Measurements from ENCODE around the gene PDE4B.
"Not testable (repeated sequence)": the region's sequence is repeated elsewhere in the genome, so short reads cannot be mapped to it uniquely, and the experiment has no call there.

The PDE4B gene

GRCh38 chr1:66416295-66416694 lies 623.6 kb downstream of the PDE4B start:
- Histone ChIP-seq H3K36me3 (ENCODE audit: insufficient read depth, low read length) (no peaks in the 10 kb centered on the region), H3K79me2 (ENCODE audit: insufficient read depth, low read length) (no peaks in the 10 kb centered on the region), H3K4me2 (ENCODE audit: low read length) (no peak overlapping the region), H3K9me3 (ENCODE audit: low read length) (peaks cover 12% of the 10 kb centered on the region), H3F3A (ENCODE audit: insufficient read depth, low read length) (no peaks in the 10 kb centered on the region), H3K9ac (ENCODE audit: low read length) (no peak overlapping the region), H2AFZ (ENCODE audit: low read length) (no peak overlapping the region), H3K27ac (ENCODE audit: low read depth, low read length, poor library complexity, severe bottlenecking) (no peak overlapping the region), H3K4me3 (ENCODE audit: low read depth, low read length, poor library complexity, severe bottlenecking) (no peak overlapping the region), H3K4me1 (ENCODE audit: insufficient read depth, low read length, severe bottlenecking) (peaks cover 5% of the 10 kb centered on the region), H3K9me2 (ENCODE audit: low read depth, low read length) (no peaks in the 10 kb centered on the region), H3K27me3 (ENCODE audit: insufficient read depth, low read length) (no peaks in the 10 kb centered on the region), H4K20me1 (ENCODE audit: insufficient read depth, low read length) (no peaks in the 10 kb centered on the region)
- no peak for TF ChIP-seq CTCF (IDR thresholded peaks at IDR 0.05; ENCODE audit: low read length)

GRCh38 chr1:66418021-66418420 lies 625.3 kb downstream of the PDE4B start:
- Histone ChIP-seq H3K36me3 (ENCODE audit: insufficient read depth, low read length) (no peaks in the 10 kb centered on the region), H3K79me2 (ENCODE audit: insufficient read depth, low read length) (no peaks in the 10 kb centered on the region)

GRCh38 chr1:66420171-66420570 lies 627.5 kb downstream of the PDE4B start:
- H3K9me2 ChIP-seq (ENCODE audit: low read depth, low read length); H3K4me2 ChIP-seq (ENCODE audit: low read length); H3F3A ChIP-seq (ENCODE audit: insufficient read depth, low read length); H3K4me3 ChIP-seq (ENCODE audit: low read depth, low read length, poor library complexity, severe bottlenecking); H2AFZ ChIP-seq (ENCODE audit: low read length); H3K4me1 ChIP-seq (ENCODE audit: insufficient read depth, low read length, severe bottlenecking); H4K20me1 ChIP-seq (ENCODE audit: insufficient read depth, low read length); H3K9ac ChIP-seq (ENCODE audit: low read length); H3K36me3 ChIP-seq (ENCODE audit: insufficient read depth, low read length); H3K27ac ChIP-seq (ENCODE audit: low read depth, low read length, poor library complexity, severe bottlenecking); H3K79me2 ChIP-seq (ENCODE audit: insufficient read depth, low read length); H3K27me3 ChIP-seq (ENCODE audit: insufficient read depth, low read length): not testable (repeated sequence)
- H3K9me3 ChIP-seq (ENCODE audit: low read length), result peaks cover 12% of the 10 kb centered on the region

More at GRCh38 chr1:66418021-66418420, 625.3 kb downstream of the PDE4B start:
- Histone ChIP-seq H3K4me1 (ENCODE audit: insufficient read depth, low read length, severe bottlenecking) (peaks cover 5% of the 10 kb centered on the region), H3K4me3 (ENCODE audit: low read depth, low read length, poor library complexity, severe bottlenecking) (no peak overlapping the region), H3K9me3 (ENCODE audit: low read length) (peaks cover 12% of the 10 kb centered on the region), H3K4me2 (ENCODE audit: low read length) (no peak overlapping the region), H3K9me2 (ENCODE audit: low read depth, low read length) (no peaks in the 10 kb centered on the region), H3K9ac (ENCODE audit: low read length) (no peak overlapping the region), H3K27me3 (ENCODE audit: insufficient read depth, low read length) (no peaks in the 10 kb centered on the region), H3K27ac (ENCODE audit: low read depth, low read length, poor library complexity, severe bottlenecking) (no peak overlapping the region), H4K20me1 (ENCODE audit: insufficient read depth, low read length) (no peaks in the 10 kb centered on the region), H3F3A (ENCODE audit: insufficient read depth, low read length) (no peaks in the 10 kb centered on the region), H2AFZ (ENCODE audit: low read length) (no peak overlapping the region)
- TF ChIP-seq EZH2 (IDR thresholded peaks at IDR 0.05; ENCODE audit: borderline replicate concordance, low read length) (no peak), CTCF (IDR thresholded peaks at IDR 0.05; ENCODE audit: low read length) (no peak)

DNA sequence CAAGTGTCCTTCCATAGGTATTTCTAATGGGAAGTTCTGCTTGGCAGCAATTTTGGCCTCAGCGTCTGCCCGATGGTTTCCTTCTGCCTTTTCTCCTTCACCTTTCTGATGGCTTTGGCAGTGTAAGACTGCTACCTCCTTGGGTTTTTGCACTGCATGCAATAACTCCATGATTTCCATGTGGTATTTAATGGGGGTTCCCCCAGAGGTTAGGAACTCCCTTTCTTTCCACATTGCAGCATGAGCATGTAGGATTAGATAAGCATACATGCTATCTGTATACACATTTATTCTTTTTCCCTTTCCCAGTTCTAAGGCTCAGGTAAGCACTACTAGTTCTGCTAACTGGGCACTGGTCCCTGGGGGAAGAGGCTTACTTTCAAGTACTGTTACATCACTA lies 628.2 kb downstream of the PDE4B start:
- H3K4me2 ChIP-seq (ENCODE audit: low read length); H3K4me1 ChIP-seq (ENCODE audit: insufficient read depth, low read length, severe bottlenecking); H3K4me3 ChIP-seq (ENCODE audit: low read depth, low read length, poor library complexity, severe bottlenecking); H2AFZ ChIP-seq (ENCODE audit: low read length); H3F3A ChIP-seq (ENCODE audit: insufficient read depth, low read length); H3K36me3 ChIP-seq (ENCODE audit: insufficient read depth, low read length); H3K27me3 ChIP-seq (ENCODE audit: insufficient read depth, low read length); H3K79me2 ChIP-seq (ENCODE audit: insufficient read depth, low read length); H3K9ac ChIP-seq (ENCODE audit: low read length); H3K27ac ChIP-seq (ENCODE audit: low read depth, low read length, poor library complexity, severe bottlenecking); H3K9me2 ChIP-seq (ENCODE audit: low read depth, low read length); H4K20me1 ChIP-seq (ENCODE audit: insufficient read depth, low read length): not testable (repeated sequence)
- peaks cover 12% of the 10 kb centered on the region for H3K9me3 ChIP-seq (ENCODE audit: low read length)
